Measurements from ENCODE around the gene BTNL9. TPM values are rescaled to one million over a fixed set of nuclear protein-coding genes. Genes with fewer than 3 reads are reported as not detected.
"Not testable (repeated sequence)": the region's sequence is repeated elsewhere in the genome, so short reads cannot be mapped to it uniquely, and the experiment has no call there.

BTNL9 gene
- total RNA-seq, 2 experiments from 2014 or later: not detected

DNA sequence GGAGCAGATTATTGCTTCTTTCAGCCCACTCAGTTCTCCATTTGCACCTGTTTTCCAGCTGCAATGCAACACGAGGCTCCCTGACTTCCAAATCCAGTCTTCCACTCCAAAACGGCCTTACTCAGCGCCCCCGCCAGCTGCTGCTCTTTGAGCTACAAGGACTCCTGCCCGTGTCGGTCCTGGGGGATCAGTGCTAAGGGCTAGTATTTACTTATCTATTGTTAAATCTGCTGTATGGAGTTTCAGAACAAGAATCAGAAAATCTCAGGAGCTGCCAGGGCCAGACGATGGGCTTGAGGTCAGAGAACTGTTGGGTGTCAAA, 46.8 kb downstream of the BTNL9 start:
- TF ChIP-seq, protein P1, sequence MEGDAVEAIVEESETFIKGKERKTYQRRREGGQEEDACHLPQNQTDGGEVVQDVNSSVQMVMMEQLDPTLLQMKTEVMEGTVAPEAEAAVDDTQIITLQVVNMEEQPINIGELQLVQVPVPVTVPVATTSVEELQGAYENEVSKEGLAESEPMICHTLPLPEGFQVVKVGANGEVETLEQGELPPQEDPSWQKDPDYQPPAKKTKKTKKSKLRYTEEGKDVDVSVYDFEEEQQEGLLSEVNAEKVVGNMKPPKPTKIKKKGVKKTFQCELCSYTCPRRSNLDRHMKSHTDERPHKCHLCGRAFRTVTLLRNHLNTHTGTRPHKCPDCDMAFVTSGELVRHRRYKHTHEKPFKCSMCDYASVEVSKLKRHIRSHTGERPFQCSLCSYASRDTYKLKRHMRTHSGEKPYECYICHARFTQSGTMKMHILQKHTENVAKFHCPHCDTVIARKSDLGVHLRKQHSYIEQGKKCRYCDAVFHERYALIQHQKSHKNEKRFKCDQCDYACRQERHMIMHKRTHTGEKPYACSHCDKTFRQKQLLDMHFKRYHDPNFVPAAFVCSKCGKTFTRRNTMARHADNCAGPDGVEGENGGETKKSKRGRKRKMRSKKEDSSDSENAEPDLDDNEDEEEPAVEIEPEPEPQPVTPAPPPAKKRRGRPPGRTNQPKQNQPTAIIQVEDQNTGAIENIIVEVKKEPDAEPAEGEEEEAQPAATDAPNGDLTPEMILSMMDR (IDR thresholded peaks at IDR 0.05): no peak
- ChIA-PET CTCF (interaction anchor here (1.3 to 1.7 kb wide), 2 partner anchors 13 to 218 kb away, joined by 6 read pairs; no protein-coding TSS in a partner anchor), POLR2A (no interaction called here)
- peaks cover 23% of the 10 kb centered on the region for H3K27me3 Mint-ChIP-seq
- ATAC-seq (no peak), DNase-seq (no peak)
- H3K9me3 Mint-ChIP-seq: no peaks in the 10 kb centered on the region
- no peak overlapping the region for H3K27ac Mint-ChIP-seq
- H3K36me3 Mint-ChIP-seq (ENCODE audit: low read depth): no peaks in the 10 kb centered on the region
- intact Hi-C loops (cut with micrococcal nuclease): no loop called here
- H3K4me1 Mint-ChIP-seq (ENCODE audit: low read depth): no peaks in the 10 kb centered on the region
- no peak overlapping the region for H3K4me3 Mint-ChIP-seq

GRCh38 chr5:181087309-181087708, 47.2 kb downstream of the BTNL9 start:
- POLR2A ChIA-PET: no interaction called here
- no peak for DNase-seq
- no peak for ATAC-seq
- intact Hi-C loops (cut with micrococcal nuclease): no loop called here
- H3K27ac Mint-ChIP-seq: no peak overlapping the region
- H3K4me1 Mint-ChIP-seq (ENCODE audit: low read depth): no peaks in the 10 kb centered on the region
- CTCF ChIA-PET: interaction anchor here (0.9 to 1.3 kb wide), 3 partner anchors 13 to 219 kb away, joined by 3 to 6 read pairs (median 4); no protein-coding TSS in a partner anchor
- H3K36me3 Mint-ChIP-seq (ENCODE audit: low read depth): no peaks in the 10 kb centered on the region
- no peak overlapping the region for H3K4me3 Mint-ChIP-seq
- no peaks in the 10 kb centered on the region for H3K9me3 Mint-ChIP-seq
- H3K27me3 Mint-ChIP-seq: peaks cover 23% of the 10 kb centered on the region
- TF ChIP-seq, protein P1 (IDR thresholded peaks at IDR 0.05): no peak

DNA sequence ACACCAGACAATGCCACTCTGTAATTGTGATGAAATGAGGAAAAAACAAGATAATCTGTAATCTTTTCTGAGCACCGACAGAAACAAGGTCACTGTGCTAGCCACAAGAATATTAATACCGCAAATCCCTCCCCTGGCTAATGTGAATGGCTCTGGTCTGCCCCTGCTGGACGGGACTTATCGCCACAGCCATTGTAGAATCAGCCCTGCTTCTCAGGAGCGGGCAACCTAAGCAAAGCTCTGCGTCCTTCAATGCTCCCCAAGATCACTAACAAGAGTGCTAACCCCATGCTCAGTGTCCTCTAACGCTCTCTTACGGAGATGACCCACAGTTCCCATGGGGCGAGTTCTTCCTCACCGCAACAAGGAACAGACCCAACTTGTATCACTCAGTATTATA, 48.2 kb downstream of the BTNL9 start:
- Mint-ChIP-seq H3K27me3 (peaks cover 22% of the 10 kb centered on the region), H3K4me1 (ENCODE audit: low read depth) (no peaks in the 10 kb centered on the region), H3K27ac (no peak overlapping the region), H3K36me3 (ENCODE audit: low read depth) (no peaks in the 10 kb centered on the region), H3K9me3 (no peaks in the 10 kb centered on the region), H3K4me3 (no peak overlapping the region)
- ChIA-PET POLR2A (no interaction called here), CTCF (interaction anchor here (0.9 to 1.3 kb wide), 3 partner anchors 12 to 220 kb away, joined by 3 to 6 read pairs (median 4); no protein-coding TSS in a partner anchor)
- no peak for ATAC-seq
- TF ChIP-seq, protein P1 (IDR thresholded peaks at IDR 0.05): peak; percentile 31
- intact Hi-C loops (cut with micrococcal nuclease): no loop called here
- DNase-seq: peak; percentile 30

GRCh38 chr5:181092428-181092827, 52.4 kb downstream of the BTNL9 start:
- no peaks in the 10 kb centered on the region for H3K4me1 Mint-ChIP-seq (ENCODE audit: low read depth)
- TF ChIP-seq, protein P1 (IDR thresholded peaks at IDR 0.05): no peak
- DNase-seq: no peak
- H3K9me3 Mint-ChIP-seq: no peaks in the 10 kb centered on the region
- peaks cover 19% of the 10 kb centered on the region for H3K27me3 Mint-ChIP-seq
- H3K27ac Mint-ChIP-seq: no peak overlapping the region
- no peak for ATAC-seq
- ChIA-PET CTCF (no interaction called here), POLR2A (no interaction called here)
- intact Hi-C loops (cut with micrococcal nuclease): no loop called here
- no peaks in the 10 kb centered on the region for H3K36me3 Mint-ChIP-seq (ENCODE audit: low read depth)
- no peak overlapping the region for H3K4me3 Mint-ChIP-seq

- intact Hi-C loops (cut with micrococcal nuclease); DNase-seq; H3K9me3 Mint-ChIP-seq; ATAC-seq; H3K4me3 Mint-ChIP-seq; H3K27ac Mint-ChIP-seq; H3K36me3 Mint-ChIP-seq (ENCODE audit: low read depth); H3K4me1 Mint-ChIP-seq (ENCODE audit: low read depth); POLR2A ChIA-PET; CTCF ChIA-PET: not testable (repeated sequence)
- peaks cover 35% of the 10 kb centered on the region for H3K27me3 Mint-ChIP-seq
Measured at GRCh38 chr5:181095162-181095561, 55.1 kb downstream of the BTNL9 start.

- POLR2A ChIA-PET; DNase-seq; H3K4me1 Mint-ChIP-seq (ENCODE audit: low read depth); H3K9me3 Mint-ChIP-seq; H3K27ac Mint-ChIP-seq; H3K36me3 Mint-ChIP-seq (ENCODE audit: low read depth); CTCF ChIA-PET; intact Hi-C loops (cut with micrococcal nuclease); H3K4me3 Mint-ChIP-seq: not testable (repeated sequence)
- peak; percentile 45 for ATAC-seq
- H3K27me3 Mint-ChIP-seq: peaks cover 38% of the 10 kb centered on the region
Measured at GRCh38 chr5:181096721-181097382, 56.8 kb downstream of the BTNL9 start.

GRCh38 chr5:181097383-181097753, 57.3 kb downstream of the BTNL9 start:
- CTCF ChIA-PET; H3K27ac Mint-ChIP-seq; intact Hi-C loops (cut with micrococcal nuclease); DNase-seq; POLR2A ChIA-PET; H3K36me3 Mint-ChIP-seq (ENCODE audit: low read depth); H3K9me3 Mint-ChIP-seq; H3K4me1 Mint-ChIP-seq (ENCODE audit: low read depth); H3K4me3 Mint-ChIP-seq: not testable (repeated sequence)
- H3K27me3 Mint-ChIP-seq: peaks cover 36% of the 10 kb centered on the region
- ATAC-seq: peak; percentile 11

DNA sequence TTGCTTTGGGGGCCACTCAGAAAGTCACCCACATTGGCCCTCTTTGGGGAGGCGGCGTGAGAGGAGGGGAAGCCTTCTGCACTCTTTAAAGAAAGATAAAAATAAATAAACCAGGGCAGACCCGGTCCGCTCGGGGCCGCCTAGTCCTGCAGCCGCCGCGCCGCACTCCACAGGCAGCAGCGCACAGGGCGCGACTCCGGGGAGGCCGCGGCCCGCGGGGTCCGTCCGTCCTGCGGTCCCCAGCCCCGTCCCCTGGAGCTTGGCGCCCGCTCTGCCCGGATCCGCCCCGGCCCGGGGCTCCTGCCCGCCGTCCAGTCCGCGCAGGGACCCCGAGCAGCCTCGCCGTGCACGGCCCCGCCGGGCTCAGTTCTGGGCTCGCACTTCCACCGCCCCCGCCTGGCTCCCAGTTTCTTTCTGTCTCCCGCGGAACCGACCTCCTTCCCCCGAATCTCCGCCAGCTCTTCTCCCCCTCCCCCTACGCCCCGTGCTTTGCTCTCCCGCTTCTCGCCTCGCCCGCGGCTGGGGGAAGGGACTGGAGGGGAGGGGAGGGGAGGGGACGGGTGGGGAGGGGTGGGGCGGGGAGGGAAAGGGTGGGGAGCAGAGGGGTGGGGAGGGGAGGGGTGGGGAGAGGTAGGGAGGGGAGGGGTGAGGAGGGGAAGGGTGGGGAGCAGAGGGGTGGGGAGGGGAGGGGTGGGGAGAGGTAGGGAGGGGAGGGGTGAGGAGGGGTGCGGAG, 57.9 kb downstream of the BTNL9 start:
- DNase-seq; POLR2A ChIA-PET; H3K36me3 Mint-ChIP-seq (ENCODE audit: low read depth); intact Hi-C loops (cut with micrococcal nuclease); ATAC-seq; H3K27ac Mint-ChIP-seq; CTCF ChIA-PET; H3K9me3 Mint-ChIP-seq; H3K4me1 Mint-ChIP-seq (ENCODE audit: low read depth); H3K4me3 Mint-ChIP-seq: not testable (repeated sequence)
- peaks cover 33% of the 10 kb centered on the region for H3K27me3 Mint-ChIP-seq
